Measurements from ENCODE around the gene ROBO1. TPM values are rescaled to one million over a fixed set of nuclear protein-coding genes. Genes with fewer than 3 reads are reported as not detected.

ROBO1 gene
- polyA plus RNA-seq, 1 donor (not counting 4 experiments of a cell fraction or from before 2014, with no cell fraction given), result 27.1 TPM

GRCh38 chr3:78728406-78729145 lies 1039.2 kb downstream of the ROBO1 start:
- DNase-seq (ENCODE audit: low read depth, low spot score) (no peak), FAIRE-seq (peak; percentile 41)
- Histone ChIP-seq H3K4me3 (ENCODE audit: control insufficient read depth in 2 of 3, extremely low read depth in 1 of 3, insufficient read depth in 2 of 3, low read depth in 1 of 3, low read length in 3 of 3) (no peak overlapping the region), H3K36me3 (ENCODE audit: control insufficient read depth in 2 of 2, extremely low read depth in 1 of 2, insufficient read depth in 2 of 2, low read length in 2 of 2) (no peaks in the 10 kb centered on the region), H3K27me3 (ENCODE audit: control insufficient read depth, extremely low read depth, insufficient read depth, low read length) (no peaks in the 10 kb centered on the region), H2AFZ (ENCODE audit: control insufficient read depth, low read length) (peak overlapping the region; percentile 77), H4K20me1 (ENCODE audit: control insufficient read depth, extremely low read depth, insufficient read depth, low read length) (no peaks in the 10 kb centered on the region), H3K27ac (ENCODE audit: control insufficient read depth, insufficient read depth, low read length) (no peak overlapping the region), H3K9ac (ENCODE audit: control insufficient read depth, extremely low read depth, insufficient read depth, low read length) (no peak overlapping the region), H3K9me1 (ENCODE audit: control insufficient read depth, extremely low read depth, insufficient read depth, low read length) (no peaks in the 10 kb centered on the region), H3K4me1 (ENCODE audit: control insufficient read depth, extremely low read depth, insufficient read depth, low read length) (peaks cover 5% of the 10 kb centered on the region), H3K4me2 (ENCODE audit: control insufficient read depth, extremely low read depth, insufficient read depth, low read depth, low read length) (peak overlapping the region; percentile 68), H3K9me3 (ENCODE audit: control insufficient read depth, low read depth, low read length) (no peaks in the 10 kb centered on the region), H3K79me2 (ENCODE audit: control insufficient read depth, insufficient read depth, low read length) (no peaks in the 10 kb centered on the region)
- dilution Hi-C loops (cut with MboI; ENCODE audit: extremely low pct_ligation_motif_present, low sequenced_read_pairs), result no loop called here
- no peak for TF ChIP-seq EZH2 (IDR thresholded peaks at IDR 0.05; ENCODE audit: low read length)
- TF ChIP-seq, protein P1, sequence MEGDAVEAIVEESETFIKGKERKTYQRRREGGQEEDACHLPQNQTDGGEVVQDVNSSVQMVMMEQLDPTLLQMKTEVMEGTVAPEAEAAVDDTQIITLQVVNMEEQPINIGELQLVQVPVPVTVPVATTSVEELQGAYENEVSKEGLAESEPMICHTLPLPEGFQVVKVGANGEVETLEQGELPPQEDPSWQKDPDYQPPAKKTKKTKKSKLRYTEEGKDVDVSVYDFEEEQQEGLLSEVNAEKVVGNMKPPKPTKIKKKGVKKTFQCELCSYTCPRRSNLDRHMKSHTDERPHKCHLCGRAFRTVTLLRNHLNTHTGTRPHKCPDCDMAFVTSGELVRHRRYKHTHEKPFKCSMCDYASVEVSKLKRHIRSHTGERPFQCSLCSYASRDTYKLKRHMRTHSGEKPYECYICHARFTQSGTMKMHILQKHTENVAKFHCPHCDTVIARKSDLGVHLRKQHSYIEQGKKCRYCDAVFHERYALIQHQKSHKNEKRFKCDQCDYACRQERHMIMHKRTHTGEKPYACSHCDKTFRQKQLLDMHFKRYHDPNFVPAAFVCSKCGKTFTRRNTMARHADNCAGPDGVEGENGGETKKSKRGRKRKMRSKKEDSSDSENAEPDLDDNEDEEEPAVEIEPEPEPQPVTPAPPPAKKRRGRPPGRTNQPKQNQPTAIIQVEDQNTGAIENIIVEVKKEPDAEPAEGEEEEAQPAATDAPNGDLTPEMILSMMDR (optimal IDR thresholded peaks at IDR 0.05 in 1 of 3, IDR thresholded peaks at IDR 0.05 in 1 of 3, conservative IDR thresholded peaks at IDR 0.05 in 1 of 3; ENCODE audit: extremely low read depth in 1 of 3, insufficient read depth in 2 of 3, low read length in 3 of 3), result no peak

- H3K27me3 ChIP-seq (ENCODE audit: control insufficient read depth, extremely low read depth, insufficient read depth, low read length), result no peaks in the 10 kb centered on the region
- no peaks in the 10 kb centered on the region for H3K79me2 ChIP-seq (ENCODE audit: control insufficient read depth, insufficient read depth, low read length)
- H4K20me1 ChIP-seq (ENCODE audit: control insufficient read depth, extremely low read depth, insufficient read depth, low read length), result no peaks in the 10 kb centered on the region
- TF ChIP-seq EZH2 (IDR thresholded peaks at IDR 0.05; ENCODE audit: low read length), result no peak
- TF ChIP-seq, protein P1 (optimal IDR thresholded peaks at IDR 0.05 in 1 of 3, IDR thresholded peaks at IDR 0.05 in 1 of 3, conservative IDR thresholded peaks at IDR 0.05 in 1 of 3; ENCODE audit: extremely low read depth in 1 of 3, insufficient read depth in 2 of 3, low read length in 3 of 3), result no peak
- no peaks in the 10 kb centered on the region for H3K9me3 ChIP-seq (ENCODE audit: control insufficient read depth, low read depth, low read length)
- no peak overlapping the region for H3K9ac ChIP-seq (ENCODE audit: control insufficient read depth, extremely low read depth, insufficient read depth, low read length)
- DNase-seq (ENCODE audit: low read depth, low spot score) (no peak), FAIRE-seq (peak; percentile 20)
- no peak overlapping the region for H3K27ac ChIP-seq (ENCODE audit: control insufficient read depth, insufficient read depth, low read length)
- H3K4me3 ChIP-seq (ENCODE audit: control insufficient read depth in 2 of 3, extremely low read depth in 1 of 3, insufficient read depth in 2 of 3, low read depth in 1 of 3, low read length in 3 of 3), result no peak overlapping the region
- no peak overlapping the region for H3K4me2 ChIP-seq (ENCODE audit: control insufficient read depth, extremely low read depth, insufficient read depth, low read depth, low read length)
- dilution Hi-C loops (cut with MboI; ENCODE audit: extremely low pct_ligation_motif_present, low sequenced_read_pairs), result no loop called here
- no peak overlapping the region for H2AFZ ChIP-seq (ENCODE audit: control insufficient read depth, low read length)
- no peaks in the 10 kb centered on the region for H3K36me3 ChIP-seq (ENCODE audit: control insufficient read depth in 2 of 2, extremely low read depth in 1 of 2, insufficient read depth in 2 of 2, low read length in 2 of 2)
- H3K4me1 ChIP-seq (ENCODE audit: control insufficient read depth, extremely low read depth, insufficient read depth, low read length), result peaks cover 5% of the 10 kb centered on the region
- H3K9me1 ChIP-seq (ENCODE audit: control insufficient read depth, extremely low read depth, insufficient read depth, low read length), result no peaks in the 10 kb centered on the region
Measured at GRCh38 chr3:78726545-78726944, 1041.3 kb downstream of the ROBO1 start.
